Endothelial cell of umbilical vein (primary cell): ENCODE measurements around the gene TMEM150C. TPM values are rescaled to one million over a fixed set of nuclear protein-coding genes. Genes with fewer than 3 reads are reported as not detected.
A peak's percentile ranks its signal among the peaks of the same experiment; 100 is the strongest.
"Not testable (repeated sequence)": the region's sequence is repeated elsewhere in the genome, so short reads cannot be mapped to it uniquely, and the experiment has no call there.

Experiments
- BruUV-seq: library from RNA; stranded (reverse); fragments of 400-500 nt; replicated peaks from 2 replicates; lab custom pipeline; 2021; lab: Mats Ljungman, UMichigan
- CTCF ChIA-PET: fragments of 300-600, 350-600 bp; sonication (Branson Sonifier 250); formaldehyde crosslinking; loops from one replicate; lab custom pipeline; 2021; ENCODE audit warnings: antibody characterized with exemption, inconsistent platforms; lab: Charles Lee
- POLR2A ChIA-PET: fragments of 300-600, 350-600 bp; sonication (Branson Sonifier 250); formaldehyde crosslinking; loops from one replicate; lab custom pipeline; 2021; ENCODE audit warnings: antibody characterized with exemption, inconsistent platforms; lab: Charles Lee
- DNase-seq: peaks from one replicate; pipeline ENCODE4 v3.0.0-alpha.2; 2011; ENCODE audit warnings: low read depth, low spot score
- FAIRE-seq: peaks from 2 replicates; lab custom pipeline; 2011; peaks lifted over from hg19 to GRCh38; lab: Jason Lieb, UNC
- H2AFZ ChIP-seq: 2 replicates; pipeline ENCODE4 v1.6.0; 2012; ENCODE audit warnings: low read depth, low read length, control low read depth, inconsistent platforms
- H3K27ac ChIP-seq: 2 replicates; pipeline ENCODE4 v1.5.1; 2011; ENCODE audit warnings: low read depth, mild to moderate bottlenecking, control low read depth, low read length, moderate library complexity; ENCODE audit not compliant: insufficient read depth
- H3K27me3 ChIP-seq, 2 experiments: 2 replicates each; pipeline versions ENCODE4 v1.6.0 to v1.6.1; 2011; ENCODE audit warnings: low read length in 2 of 2, mixed read lengths in 1 of 2; ENCODE audit not compliant: control insufficient read depth in 2 of 2, insufficient read depth in 2 of 2
- H3K36me3 ChIP-seq, 2 experiments: 2 replicates in 1 of 2; 3 replicates in 1 of 2; pipeline ENCODE4 v1.5.1; 2011; ENCODE audit warnings: low read length in 2 of 2, mild to moderate bottlenecking in 1 of 2, moderate library complexity in 1 of 2; ENCODE audit not compliant: control insufficient read depth in 2 of 2, insufficient read depth in 2 of 2; ENCODE audit errors: extremely low read depth in 1 of 2
- H3K4me1 ChIP-seq: 3 replicates; pipeline ENCODE4 v1.5.1; 2011; ENCODE audit warnings: mild to moderate bottlenecking, low read length; ENCODE audit not compliant: control insufficient read depth, insufficient read depth; ENCODE audit errors: extremely low read depth
- H3K4me2 ChIP-seq: 2 replicates; pipeline ENCODE4 v1.6.1; 2011; ENCODE audit warnings: low read length, control low read depth, mixed read lengths; ENCODE audit not compliant: insufficient read depth
- H3K4me3 ChIP-seq, 3 experiments: fragments of 200-600 bp in 1 of 3; sonication (generic), shearing (Covaris generic) in 1 of 3; replicated peaks in 1 of 3; 2 replicates each; pipeline ENCODE4 v1.5.1; 2011 to 2016; ENCODE audit warnings: control low read depth in 3 of 3, low read length in 3 of 3, mild to moderate bottlenecking in 2 of 3, inconsistent platforms in 1 of 3, low read depth in 1 of 3, moderate library complexity in 1 of 3; ENCODE audit not compliant: insufficient read depth in 1 of 3
- H3K79me2 ChIP-seq: 2 replicates; pipeline ENCODE4 v1.6.0; 2012; ENCODE audit warnings: low read length, inconsistent platforms; ENCODE audit not compliant: control insufficient read depth, insufficient read depth
- H3K9ac ChIP-seq: replicated peaks from 2 replicates; pipeline ENCODE3; 2011; ENCODE audit warnings: low read length, control low read depth; ENCODE audit not compliant: insufficient read depth; ENCODE audit errors: extremely low read depth
- H3K9me1 ChIP-seq: replicated peaks from 3 replicates; pipeline ENCODE4 v1.6.0; 2011; ENCODE audit warnings: mild to moderate bottlenecking, low read length; ENCODE audit not compliant: control insufficient read depth, insufficient read depth; ENCODE audit errors: extremely low read depth
- H3K9me3 ChIP-seq: replicated peaks from 2 replicates; pipeline ENCODE4 v1.5.1; 2012; ENCODE audit warnings: low read length, inconsistent platforms; ENCODE audit not compliant: control insufficient read depth, insufficient read depth
- H4K20me1 ChIP-seq: replicated peaks from 2 replicates; pipeline ENCODE3; 2011; ENCODE audit warnings: mild to moderate bottlenecking, low read length; ENCODE audit not compliant: control insufficient read depth, insufficient read depth; ENCODE audit errors: extremely low read depth
- JUN ChIP-seq: IDR thresholded peaks from 2 replicates; pipeline ENCODE4 v1.6.1; 2011; ENCODE audit warnings: borderline replicate concordance, low read depth; ENCODE audit not compliant: insufficient read length, insufficient read depth
- dilution Hi-C: fragments of 300-500 bp; cut with MboI; formaldehyde crosslinking; loops from one replicate; pipeline ENCODE4 v1.15.0; 2019; ENCODE audit warnings: low sequenced_read_pairs; ENCODE audit not compliant: extremely low pct_ligation_motif_present
- intact Hi-C: fragments of 100-400 bp; cut with micrococcal nuclease; formaldehyde crosslinking; loops from one replicate; pipeline ENCODE4 v1.10.0; 2022
- polyA plus RNA-seq, 4 experiments: library from polyadenylated mRNA; depleted of rRNA in 3 of 4; stranded (reverse) in 3 of 4; unstranded in 1 of 4; fragments of >200 nt; gene quantifications; 2 replicates each; pipeline versions ENCODE4 v1.2.1 to v1.2.3, GENCODE V29; 2011 to 2012; ENCODE audit warnings: missing spikeins in 1 of 4
- total RNA-seq: library from RNA; stranded (reverse); gene quantifications from 2 replicates; pipeline ENCODE4 v1.2.3, GENCODE V29; 2021
- TF ChIP-seq, protein P1 (sequence below), 2 donors: IDR thresholded peaks; 1 replicate in 1 of 2; 2 replicates in 1 of 2; pipeline ENCODE4 v1.5.1; 2011; ENCODE audit warnings: low read length in 2 of 2, mild to moderate bottlenecking in 2 of 2, moderate library complexity in 2 of 2, control low read depth in 1 of 2, inconsistent platforms in 1 of 2, low read depth in 1 of 2; ENCODE audit not compliant: insufficient read depth in 1 of 2; ENCODE audit errors: extremely low read depth in 1 of 2

TMEM150C gene
- total and polyA plus RNA-seq, 2 donors (not counting 3 experiments of a cell fraction or from before 2014, with no cell fraction given) = 4.1 to 6.6 TPM

- H3K79me2 ChIP-seq, H3K9ac ChIP-seq, BruUV-seq, H2AFZ ChIP-seq, dilution Hi-C loops, DNase-seq, H3K4me1 ChIP-seq, H3K4me3 ChIP-seq, H4K20me1 ChIP-seq, intact Hi-C loops, H3K9me1 ChIP-seq, H3K27me3 ChIP-seq, FAIRE-seq, H3K27ac ChIP-seq, POLR2A ChIA-PET, H3K9me3 ChIP-seq, H3K4me2 ChIP-seq, H3K36me3 ChIP-seq: not testable (repeated sequence)
- CTCF ChIA-PET = interaction anchor here (0.8 to 2.3 kb wide), 2 partner anchors 8 to 180 kb away, joined by 3 to 11 read pairs; no protein-coding TSS in a partner anchor
Measured at GRCh38 chr4:82559090-82559734, 2.6 kb downstream of the TMEM150C start.

GRCh38 chr4:82555276-82555675 lies 6.5 kb downstream of the TMEM150C start:
- no TSS peak for BruUV-seq
- DNase-seq (no peak), FAIRE-seq (no peak)
- Histone ChIP-seq H3K36me3 (no peaks in the 10 kb centered on the region), H3K27me3 (peaks cover 0 to 6% of the 10 kb centered on the region in 2 experiments), H3K79me2 (no peaks in the 10 kb centered on the region), H3K9me3 (no peaks in the 10 kb centered on the region), H3K4me2 (no peak overlapping the region), H3K27ac (no peak overlapping the region), H3K4me3 (no peak overlapping the region), H3K4me1 (no peaks in the 10 kb centered on the region), H4K20me1 (no peaks in the 10 kb centered on the region), H3K9ac (no peak overlapping the region), H2AFZ (no peak overlapping the region), H3K9me1 (no peaks in the 10 kb centered on the region)
- CTCF ChIA-PET = interaction anchor here (1.0 to 2.4 kb wide), 5 partner anchors 13 to 183 kb away, joined by 3 to 10 read pairs (median 7); no protein-coding TSS in a partner anchor
- intact Hi-C loops (no loop called here), dilution Hi-C loops (no loop called here)
- POLR2A ChIA-PET = no interaction called here
- TF ChIP-seq JUN = no peak
- TF ChIP-seq, protein P1, sequence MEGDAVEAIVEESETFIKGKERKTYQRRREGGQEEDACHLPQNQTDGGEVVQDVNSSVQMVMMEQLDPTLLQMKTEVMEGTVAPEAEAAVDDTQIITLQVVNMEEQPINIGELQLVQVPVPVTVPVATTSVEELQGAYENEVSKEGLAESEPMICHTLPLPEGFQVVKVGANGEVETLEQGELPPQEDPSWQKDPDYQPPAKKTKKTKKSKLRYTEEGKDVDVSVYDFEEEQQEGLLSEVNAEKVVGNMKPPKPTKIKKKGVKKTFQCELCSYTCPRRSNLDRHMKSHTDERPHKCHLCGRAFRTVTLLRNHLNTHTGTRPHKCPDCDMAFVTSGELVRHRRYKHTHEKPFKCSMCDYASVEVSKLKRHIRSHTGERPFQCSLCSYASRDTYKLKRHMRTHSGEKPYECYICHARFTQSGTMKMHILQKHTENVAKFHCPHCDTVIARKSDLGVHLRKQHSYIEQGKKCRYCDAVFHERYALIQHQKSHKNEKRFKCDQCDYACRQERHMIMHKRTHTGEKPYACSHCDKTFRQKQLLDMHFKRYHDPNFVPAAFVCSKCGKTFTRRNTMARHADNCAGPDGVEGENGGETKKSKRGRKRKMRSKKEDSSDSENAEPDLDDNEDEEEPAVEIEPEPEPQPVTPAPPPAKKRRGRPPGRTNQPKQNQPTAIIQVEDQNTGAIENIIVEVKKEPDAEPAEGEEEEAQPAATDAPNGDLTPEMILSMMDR (IDR thresholded peaks at IDR 0.05; ENCODE audit: extremely low read depth in 1 of 2, insufficient read depth in 1 of 2, low read depth in 1 of 2, low read length in 2 of 2) = peak in 1 of 2 donors; percentile 12
